Measurements from ENCODE around the gene MAPKAP1.

- TF ChIP-seq, protein P1, sequence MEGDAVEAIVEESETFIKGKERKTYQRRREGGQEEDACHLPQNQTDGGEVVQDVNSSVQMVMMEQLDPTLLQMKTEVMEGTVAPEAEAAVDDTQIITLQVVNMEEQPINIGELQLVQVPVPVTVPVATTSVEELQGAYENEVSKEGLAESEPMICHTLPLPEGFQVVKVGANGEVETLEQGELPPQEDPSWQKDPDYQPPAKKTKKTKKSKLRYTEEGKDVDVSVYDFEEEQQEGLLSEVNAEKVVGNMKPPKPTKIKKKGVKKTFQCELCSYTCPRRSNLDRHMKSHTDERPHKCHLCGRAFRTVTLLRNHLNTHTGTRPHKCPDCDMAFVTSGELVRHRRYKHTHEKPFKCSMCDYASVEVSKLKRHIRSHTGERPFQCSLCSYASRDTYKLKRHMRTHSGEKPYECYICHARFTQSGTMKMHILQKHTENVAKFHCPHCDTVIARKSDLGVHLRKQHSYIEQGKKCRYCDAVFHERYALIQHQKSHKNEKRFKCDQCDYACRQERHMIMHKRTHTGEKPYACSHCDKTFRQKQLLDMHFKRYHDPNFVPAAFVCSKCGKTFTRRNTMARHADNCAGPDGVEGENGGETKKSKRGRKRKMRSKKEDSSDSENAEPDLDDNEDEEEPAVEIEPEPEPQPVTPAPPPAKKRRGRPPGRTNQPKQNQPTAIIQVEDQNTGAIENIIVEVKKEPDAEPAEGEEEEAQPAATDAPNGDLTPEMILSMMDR (IDR thresholded peaks at IDR 0.05) = no peak
- no peak for TF ChIP-seq POLR2AphosphoS5 (IDR thresholded peaks at IDR 0.05)
These were observed 263.6 kb downstream of the MAPKAP1 start for GRCh38 chr9:125443367-125443766.

Data from suprapubic skin (tissue), 3 donors.